Nephron (organoid): ENCODE measurements around the gene ETHE1.

Experiments used
- H3K27ac Mint-ChIP-seq, 3 experiments: 2 replicates each; pipeline ENCODE4 v1.8.0; 2020; ENCODE audit warnings: mixed read lengths in 3 of 3, mild to moderate bottlenecking in 2 of 3, moderate library complexity in 1 of 3
- H3K27me3 Mint-ChIP-seq: 2 replicates; pipeline ENCODE4 v1.8.0; 2021; ENCODE audit warnings: low read depth, mild to moderate bottlenecking, moderate library complexity, mixed read lengths
- H3K36me3 Mint-ChIP-seq: 2 replicates; pipeline ENCODE4 v1.8.0; 2020; ENCODE audit warnings: low read depth, mixed read lengths
- H3K4me1 Mint-ChIP-seq: 2 replicates; pipeline ENCODE4 v1.8.0; 2020; ENCODE audit warnings: mixed read lengths
- H3K4me3 Mint-ChIP-seq, 3 experiments: 2 replicates each; pipeline ENCODE4 v1.8.0; 2020; ENCODE audit warnings: mild to moderate bottlenecking in 3 of 3, mixed read lengths in 3 of 3, moderate library complexity in 2 of 3
- H3K9me3 Mint-ChIP-seq: 2 replicates; pipeline ENCODE4 v1.8.0; 2020; ENCODE audit warnings: mixed read lengths
- TF ChIP-seq, protein P1 (sequence below), 3 experiments: fragments of 200-600 bp; sonication (generic); IDR thresholded peaks; one replicate each; pipeline ENCODE4 v1.5.0; 2021; ENCODE audit warnings: antibody characterized with exemption in 3 of 3; ENCODE audit not compliant: unreplicated experiment in 3 of 3

Gene ETHE1

DNA sequence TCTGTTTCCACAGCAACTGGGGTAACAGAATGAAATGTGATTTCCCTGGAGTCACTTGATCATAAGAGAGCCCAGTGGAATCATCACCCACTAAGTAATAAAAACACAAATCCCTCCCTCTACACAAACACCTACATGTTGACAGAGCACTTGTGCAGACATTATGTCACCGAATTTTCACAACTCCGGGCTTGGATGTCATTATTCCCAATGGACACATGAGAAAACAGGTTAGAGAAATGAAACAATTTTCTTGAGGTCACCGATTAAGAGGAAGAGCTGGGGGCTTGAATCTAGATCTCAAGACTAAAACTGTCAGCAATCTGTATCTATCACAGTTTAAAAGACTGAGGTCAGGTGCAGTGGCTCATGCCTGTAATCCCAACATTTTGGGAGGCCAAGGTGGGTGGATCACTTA lies 45.2 kb upstream of the ETHE1 start:
- H3K9me3 Mint-ChIP-seq = no peaks in the 10 kb centered on the region
- TF ChIP-seq, protein P1, sequence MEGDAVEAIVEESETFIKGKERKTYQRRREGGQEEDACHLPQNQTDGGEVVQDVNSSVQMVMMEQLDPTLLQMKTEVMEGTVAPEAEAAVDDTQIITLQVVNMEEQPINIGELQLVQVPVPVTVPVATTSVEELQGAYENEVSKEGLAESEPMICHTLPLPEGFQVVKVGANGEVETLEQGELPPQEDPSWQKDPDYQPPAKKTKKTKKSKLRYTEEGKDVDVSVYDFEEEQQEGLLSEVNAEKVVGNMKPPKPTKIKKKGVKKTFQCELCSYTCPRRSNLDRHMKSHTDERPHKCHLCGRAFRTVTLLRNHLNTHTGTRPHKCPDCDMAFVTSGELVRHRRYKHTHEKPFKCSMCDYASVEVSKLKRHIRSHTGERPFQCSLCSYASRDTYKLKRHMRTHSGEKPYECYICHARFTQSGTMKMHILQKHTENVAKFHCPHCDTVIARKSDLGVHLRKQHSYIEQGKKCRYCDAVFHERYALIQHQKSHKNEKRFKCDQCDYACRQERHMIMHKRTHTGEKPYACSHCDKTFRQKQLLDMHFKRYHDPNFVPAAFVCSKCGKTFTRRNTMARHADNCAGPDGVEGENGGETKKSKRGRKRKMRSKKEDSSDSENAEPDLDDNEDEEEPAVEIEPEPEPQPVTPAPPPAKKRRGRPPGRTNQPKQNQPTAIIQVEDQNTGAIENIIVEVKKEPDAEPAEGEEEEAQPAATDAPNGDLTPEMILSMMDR (IDR thresholded peaks at IDR 0.05; ENCODE audit: unreplicated experiment in 3 of 3) = no peak
- peak overlapping the region in 2 of 3 experiments; percentile 8 to 67 for H3K27ac Mint-ChIP-seq
- peaks cover 32% of the 10 kb centered on the region for H3K4me1 Mint-ChIP-seq
- H3K4me3 Mint-ChIP-seq = peak overlapping the region; percentile 28 to 56 (median 47)
- peaks cover 22% of the 10 kb centered on the region for H3K36me3 Mint-ChIP-seq
- H3K27me3 Mint-ChIP-seq = no peaks in the 10 kb centered on the region

GRCh38 chr19:43570174-43570791 lies 43.3 kb upstream of the ETHE1 start:
- H3K4me3 Mint-ChIP-seq = no peak overlapping the region
- H3K4me1 Mint-ChIP-seq = peaks cover 18% of the 10 kb centered on the region
- no peak overlapping the region for H3K27ac Mint-ChIP-seq
- no peaks in the 10 kb centered on the region for H3K9me3 Mint-ChIP-seq
- TF ChIP-seq, protein P1 (IDR thresholded peaks at IDR 0.05; ENCODE audit: unreplicated experiment in 3 of 3) = no peak
- H3K36me3 Mint-ChIP-seq = peaks cover 27% of the 10 kb centered on the region
- H3K27me3 Mint-ChIP-seq = no peaks in the 10 kb centered on the region

DNA sequence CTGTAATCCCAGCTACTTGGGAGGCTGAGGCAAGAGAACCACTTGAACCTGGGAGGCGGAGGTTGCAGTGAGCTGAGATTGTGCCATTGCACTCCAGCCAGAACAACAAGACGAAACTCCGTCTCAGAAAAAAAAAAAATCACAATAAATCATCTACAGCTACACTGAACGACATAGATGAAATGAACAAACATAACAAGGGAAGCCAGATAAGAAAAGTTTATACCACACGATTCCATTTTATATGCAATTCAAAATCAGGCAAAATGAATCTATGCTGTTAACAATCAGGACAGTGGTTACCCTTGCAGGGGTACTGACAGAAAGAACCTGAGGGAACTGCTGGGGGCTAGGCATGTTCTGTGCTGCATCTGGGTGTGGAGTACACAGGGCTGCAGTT lies 42.7 kb upstream of the ETHE1 start:
- peaks cover 17% of the 10 kb centered on the region for H3K4me1 Mint-ChIP-seq
- H3K4me3 Mint-ChIP-seq = no peak overlapping the region
- H3K27me3 Mint-ChIP-seq = no peaks in the 10 kb centered on the region
- TF ChIP-seq, protein P1 (IDR thresholded peaks at IDR 0.05; ENCODE audit: unreplicated experiment in 3 of 3) = no peak
- H3K9me3 Mint-ChIP-seq = no peaks in the 10 kb centered on the region
- no peak overlapping the region for H3K27ac Mint-ChIP-seq
- peaks cover 29% of the 10 kb centered on the region for H3K36me3 Mint-ChIP-seq

DNA sequence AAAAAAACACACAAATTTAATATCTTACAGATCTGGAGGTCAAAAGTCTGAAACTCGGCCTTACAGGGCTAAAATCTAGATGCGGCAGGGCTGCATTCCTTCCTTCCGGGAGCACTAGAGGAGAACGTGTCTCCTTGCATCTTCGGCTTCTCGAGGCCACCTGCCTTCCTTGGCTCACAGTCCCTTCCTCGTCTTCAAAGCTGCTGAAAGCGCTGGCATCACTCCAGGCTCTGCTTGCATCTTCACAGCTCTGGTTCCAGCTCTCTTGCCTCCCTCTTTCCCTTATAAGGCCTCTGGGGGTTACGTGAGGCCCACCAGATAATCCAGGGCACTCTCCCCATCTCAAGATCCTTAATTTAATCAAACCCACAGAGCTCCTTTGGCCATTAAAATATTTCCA lies 37.8 kb upstream of the ETHE1 start:
- no peak overlapping the region for H3K27ac Mint-ChIP-seq
- H3K4me1 Mint-ChIP-seq = peaks cover 5% of the 10 kb centered on the region
- peaks cover 37% of the 10 kb centered on the region for H3K36me3 Mint-ChIP-seq
- TF ChIP-seq, protein P1 (IDR thresholded peaks at IDR 0.05; ENCODE audit: unreplicated experiment in 3 of 3) = no peak
- no peak overlapping the region for H3K4me3 Mint-ChIP-seq
- H3K9me3 Mint-ChIP-seq = no peaks in the 10 kb centered on the region
- H3K27me3 Mint-ChIP-seq = no peaks in the 10 kb centered on the region

DNA sequence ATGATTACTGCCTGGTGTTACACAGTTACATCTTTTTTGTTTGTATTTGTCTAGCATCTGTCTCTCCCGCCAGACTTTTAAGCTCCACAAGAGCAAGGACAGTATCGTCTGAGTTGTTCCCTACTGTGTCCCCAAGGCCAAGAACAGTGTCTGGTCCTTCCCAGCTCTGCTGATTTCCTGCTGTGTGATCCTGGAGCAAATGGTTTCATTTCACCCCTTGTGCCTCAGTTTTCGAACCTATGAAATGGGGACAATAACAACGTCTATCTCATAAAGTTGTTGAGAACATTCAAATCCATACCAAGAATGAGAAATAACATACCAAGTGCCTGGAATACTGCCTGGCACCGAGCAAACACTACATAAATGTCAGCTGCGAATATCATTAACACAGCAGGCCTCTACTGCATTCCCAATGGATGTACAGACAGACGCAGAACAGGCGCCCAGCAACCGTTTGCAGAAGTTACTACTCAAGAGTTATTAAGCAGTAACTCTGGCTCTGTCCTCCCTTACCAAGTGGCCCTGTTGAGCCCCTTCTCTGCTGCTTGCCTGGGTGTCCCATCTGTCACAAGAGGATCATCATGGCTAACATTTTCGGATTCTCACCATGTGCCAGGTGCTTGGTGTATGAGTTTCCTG lies 36.9 kb upstream of the ETHE1 start:
- TF ChIP-seq, protein P1 (IDR thresholded peaks at IDR 0.05; ENCODE audit: unreplicated experiment in 3 of 3) = no peak
- peaks cover 5% of the 10 kb centered on the region for H3K4me1 Mint-ChIP-seq
- no peak overlapping the region for H3K27ac Mint-ChIP-seq
- no peaks in the 10 kb centered on the region for H3K9me3 Mint-ChIP-seq
- no peaks in the 10 kb centered on the region for H3K27me3 Mint-ChIP-seq
- no peak overlapping the region for H3K4me3 Mint-ChIP-seq
- peaks cover 41% of the 10 kb centered on the region for H3K36me3 Mint-ChIP-seq
